Stimulated activated CD4-positive, alpha-beta T cell treated with anti-CD3 and anti-CD28 coated beads, TNF-alpha, amount 100 ng/mL, for 24 hours (primary cell): ENCODE data around the gene PARP1.
"Not testable (repeated sequence)": the region's sequence is repeated elsewhere in the genome, so short reads cannot be mapped to it uniquely, and the experiment has no call there.

Source experiments
- DNase-seq, 3 experiments: peaks; one replicate each; pipeline ENCODE4 v3.0.0-alpha.2; 2020; ENCODE audit warnings: low read depth in 3 of 3

The PARP1 gene

GRCh38 chr1:226355016-226355415 is 52.9 kb downstream of the PARP1 start:
- no peak for DNase-seq

- no peak for DNase-seq
These were observed 54.0 kb downstream of the PARP1 start for GRCh38 chr1:226353698-226354525.

- no peak for DNase-seq
These were observed 56.2 kb downstream of the PARP1 start for GRCh38 chr1:226351709-226352108.

DNA sequence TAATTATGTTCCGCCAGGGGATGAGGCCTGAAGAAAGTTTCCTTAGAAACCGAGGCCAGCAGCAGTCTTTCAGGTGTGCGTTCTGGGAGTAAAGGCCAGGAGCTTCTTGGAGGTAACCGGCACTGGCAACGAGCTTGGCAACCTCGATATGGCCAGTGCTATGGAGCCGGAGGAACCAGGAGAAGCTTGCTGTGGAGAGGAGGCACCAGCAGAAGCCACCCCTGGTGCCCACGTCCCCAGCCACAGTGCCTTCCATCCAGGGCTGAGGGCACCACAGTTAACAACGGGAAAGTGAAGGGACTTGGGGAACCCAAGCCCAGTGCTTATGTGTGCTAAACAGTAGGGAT is 57.4 kb downstream of the PARP1 start:
- no peak for DNase-seq

GRCh38 chr1:226349801-226350518 is 57.9 kb downstream of the PARP1 start:
- DNase-seq, result no peak

DNA sequence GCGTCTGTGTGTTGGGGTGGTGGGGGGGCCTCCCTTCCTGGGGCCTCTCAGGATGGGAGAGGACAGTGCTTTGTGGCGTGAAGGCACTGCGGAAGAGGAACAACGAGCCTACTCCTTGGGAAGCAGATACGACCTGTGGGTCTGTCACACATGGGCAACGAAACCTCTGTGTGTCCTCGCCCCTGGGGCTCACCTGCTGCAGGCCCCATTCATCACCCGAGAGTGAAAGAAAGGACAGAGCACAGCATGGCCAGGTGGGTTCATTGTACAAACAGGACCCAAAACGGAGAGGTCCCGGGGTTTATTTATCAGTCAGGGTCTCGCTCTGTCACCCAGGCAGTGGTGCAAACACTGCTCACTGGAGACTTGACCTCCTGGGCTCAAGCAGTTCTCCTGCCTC is 58.8 kb downstream of the PARP1 start:
- no peak for DNase-seq

DNA sequence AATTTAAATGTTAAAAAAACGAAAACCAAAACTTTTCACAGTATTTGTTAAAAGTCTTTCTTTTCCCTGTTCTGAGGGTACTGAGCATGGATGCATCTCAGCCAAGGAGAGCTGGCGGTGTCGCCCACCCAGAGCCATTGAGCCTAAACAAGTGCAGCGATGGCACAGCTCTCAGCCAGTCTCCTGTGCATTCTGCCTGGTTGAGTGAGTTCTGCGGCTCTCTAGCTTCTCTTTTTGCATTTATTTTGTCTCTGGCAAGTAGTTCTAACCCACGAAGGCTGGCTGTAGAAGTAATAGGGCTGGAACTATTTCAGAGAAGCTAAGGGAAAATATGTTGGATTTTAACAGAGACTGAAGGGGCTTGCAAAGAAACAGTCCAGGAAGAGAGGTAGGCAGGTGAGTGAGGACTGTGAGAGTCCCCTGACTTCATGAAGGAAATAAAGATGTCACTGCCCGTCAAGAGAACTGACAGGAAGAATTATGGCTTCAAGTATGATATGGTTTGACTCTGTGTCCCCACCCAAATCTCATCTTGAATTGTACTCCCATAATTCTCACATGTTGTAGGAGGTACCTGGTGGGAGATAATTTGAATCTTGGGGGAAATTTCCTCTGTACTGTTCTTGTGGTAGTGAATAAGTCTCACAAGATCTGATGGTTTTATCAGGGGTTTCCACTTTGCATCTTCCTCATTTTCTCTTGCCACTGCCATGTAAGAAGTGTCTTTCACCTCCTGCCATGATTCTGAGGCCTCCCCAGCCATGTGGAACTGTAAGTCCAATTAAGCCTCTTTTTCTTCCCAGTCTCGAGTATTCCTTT is 63.2 kb downstream of the PARP1 start:
- no peak for DNase-seq

DNA sequence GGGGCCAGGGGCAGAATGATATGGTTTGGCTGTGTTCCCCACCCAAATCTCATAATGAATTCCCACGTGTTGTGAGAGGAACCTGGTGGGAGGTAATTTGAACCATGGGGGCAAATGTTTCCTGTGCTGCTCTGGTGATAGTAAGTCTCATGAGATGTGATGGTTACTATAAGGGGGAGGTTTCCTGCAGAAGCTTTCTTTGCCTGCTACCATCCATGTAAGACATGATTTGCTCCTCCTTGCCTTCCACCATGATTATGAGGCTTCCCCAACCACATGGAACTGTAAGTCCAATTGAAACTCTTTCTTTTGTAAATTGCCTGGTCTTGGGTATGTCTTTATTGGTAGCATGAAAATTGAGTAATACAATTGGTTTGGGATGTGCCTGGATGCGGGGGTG is 65.2 kb downstream of the PARP1 start:
- no peak for DNase-seq

DNA sequence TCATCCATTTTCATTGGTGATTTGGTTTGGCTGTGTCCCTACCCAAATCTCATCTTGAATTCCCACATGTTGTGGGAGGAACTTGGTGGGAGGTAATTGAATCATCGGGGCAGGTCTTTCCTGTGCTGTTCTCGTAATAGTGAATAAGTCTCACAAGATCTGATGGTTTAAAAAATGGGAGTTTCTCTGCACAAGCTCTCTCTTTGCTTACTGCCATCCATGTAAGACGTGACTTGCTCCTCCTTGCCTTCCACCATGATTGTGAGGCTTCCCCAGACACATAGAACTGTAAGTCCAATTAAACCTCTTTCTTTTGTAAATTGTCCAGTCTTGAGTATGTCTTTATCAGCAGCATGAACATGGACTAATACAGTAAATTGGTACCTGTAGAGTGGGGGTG is 67.8 kb downstream of the PARP1 start:
- DNase-seq, result not testable (repeated sequence)

DNA sequence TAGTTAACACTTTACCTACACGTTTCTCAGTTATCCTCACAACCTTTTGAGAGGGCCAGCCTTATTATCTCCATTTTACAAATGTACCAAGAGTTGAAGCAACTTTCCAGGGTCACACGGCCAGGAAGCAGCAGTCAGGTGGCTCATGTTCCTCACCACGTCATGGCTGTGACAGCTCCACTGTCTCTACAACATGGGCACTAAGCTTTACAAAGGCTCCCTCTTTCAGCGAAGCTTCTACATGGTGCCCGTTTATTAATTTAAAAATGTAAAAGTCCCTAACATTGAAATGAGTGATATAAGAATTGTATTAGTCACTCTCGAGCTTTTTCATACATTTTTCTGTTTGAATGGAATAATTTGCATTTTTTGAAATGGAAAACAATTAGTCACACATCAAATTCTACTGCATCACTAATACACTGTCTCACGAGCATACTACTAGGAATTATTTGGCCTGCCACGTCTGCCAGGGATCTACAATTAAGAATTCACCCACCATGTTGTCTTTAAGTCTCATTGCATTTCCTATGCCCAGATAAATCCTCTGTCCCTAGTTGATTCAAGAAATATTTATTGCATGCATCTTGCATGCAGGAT is 70.5 kb downstream of the PARP1 start:
- DNase-seq, result no peak

GRCh38 chr1:226335661-226336060 is 72.2 kb downstream of the PARP1 start:
- no peak for DNase-seq

DNA sequence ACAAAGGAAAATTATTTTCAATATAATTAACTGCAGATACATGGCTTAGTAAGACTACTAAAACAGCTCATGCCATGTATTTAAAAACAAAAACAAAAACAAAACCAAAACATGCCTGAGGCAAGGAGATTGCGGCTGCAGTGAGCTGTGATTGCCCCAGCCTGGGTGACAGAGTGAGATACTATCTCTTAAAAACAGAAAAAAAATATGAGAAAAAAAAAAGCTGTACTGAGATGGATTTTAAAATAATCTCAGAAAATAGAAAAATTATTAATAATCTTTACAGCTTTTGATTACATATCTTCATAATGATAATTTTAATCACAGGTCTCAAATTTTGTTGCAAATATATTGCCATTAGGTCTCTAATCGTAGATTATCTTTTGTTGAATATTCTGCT is 74.9 kb downstream of the PARP1 start:
- DNase-seq, result no peak

DNA sequence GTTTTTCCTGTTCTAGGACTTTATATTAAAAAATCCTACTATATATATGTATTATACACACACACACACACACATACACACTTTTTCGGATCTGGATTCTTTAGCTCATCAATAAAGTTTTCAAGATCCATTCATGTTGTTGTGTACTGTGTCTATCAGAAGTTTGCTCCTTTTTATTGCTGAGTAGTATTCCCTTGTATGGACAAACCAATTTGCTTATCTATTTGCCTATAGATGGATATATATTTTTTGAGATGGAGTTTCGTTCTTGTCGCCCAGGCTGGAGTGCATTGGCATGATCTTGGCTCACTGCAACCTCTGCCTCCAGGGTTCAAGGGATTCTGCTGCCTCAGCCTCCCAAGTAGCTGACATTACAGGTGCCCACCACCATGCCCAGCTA is 78.7 kb downstream of the PARP1 start:
- no peak for DNase-seq

- DNase-seq, result no peak
These were observed 80.1 kb downstream of the PARP1 start for GRCh38 chr1:226327761-226328162.

DNA sequence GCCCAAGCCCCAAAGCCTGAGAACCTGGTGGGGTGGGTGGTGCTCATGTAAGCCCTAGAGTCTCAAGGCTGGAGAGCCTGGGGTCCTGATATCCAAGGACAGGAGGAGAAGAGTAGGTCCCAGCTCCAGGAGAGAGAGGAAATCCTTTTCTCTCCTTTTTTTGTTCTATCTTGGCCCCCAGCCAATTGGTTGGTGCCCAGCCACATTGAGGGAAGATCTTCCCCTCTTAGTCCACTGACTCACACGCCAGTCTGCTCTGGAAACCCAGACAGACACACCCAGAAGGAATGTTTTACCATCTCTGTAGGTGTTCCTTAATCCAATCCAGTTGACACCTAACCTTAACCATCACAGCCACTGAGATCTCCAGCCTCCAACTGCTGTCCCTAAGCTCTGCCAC is 82.7 kb downstream of the PARP1 start:
- no peak for DNase-seq

DNA sequence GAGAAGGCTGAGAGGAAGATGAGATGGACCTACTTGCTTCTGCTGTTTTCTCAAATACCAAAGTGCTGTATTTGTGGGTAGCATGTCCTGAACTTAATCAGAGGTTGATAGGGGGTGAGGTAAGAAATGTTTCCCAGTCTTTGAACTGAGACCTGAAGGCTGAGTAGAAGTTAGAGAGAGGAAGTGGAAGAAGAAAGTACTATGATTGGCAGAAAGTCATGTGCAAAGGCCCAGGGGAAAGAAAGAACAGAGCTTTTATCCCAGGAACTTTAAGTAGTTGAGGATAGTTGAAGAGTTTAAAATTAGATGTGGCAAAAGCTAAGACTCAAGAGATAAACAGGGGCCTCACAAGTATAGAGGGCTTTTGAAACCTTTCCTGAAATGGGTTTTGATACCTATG is 83.4 kb downstream of the PARP1 start:
- no peak for DNase-seq

GRCh38 chr1:226322986-226323385 is 84.9 kb downstream of the PARP1 start:
- no peak for DNase-seq

GRCh38 chr1:226320930-226321329 is 87.0 kb downstream of the PARP1 start:
- DNase-seq, result no peak

DNA sequence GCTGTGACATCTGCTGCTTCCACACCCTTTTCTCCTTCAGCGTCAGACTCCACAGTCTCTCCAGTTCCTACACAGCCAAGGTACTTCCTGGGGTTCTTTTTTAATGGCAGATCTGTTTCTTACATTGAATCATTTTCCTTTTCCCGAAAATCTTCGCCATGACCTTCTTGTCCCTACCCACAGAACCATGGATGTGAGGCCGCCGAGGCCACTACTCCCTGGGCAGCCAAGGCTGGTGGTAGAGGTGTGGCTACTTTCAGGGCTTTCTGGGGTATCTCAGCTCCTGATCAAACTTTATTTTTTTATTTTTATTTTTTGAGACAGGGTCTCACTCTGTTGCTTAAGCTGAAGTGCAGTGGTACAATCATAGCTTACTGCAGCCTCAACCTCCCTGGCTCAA is 89.4 kb downstream of the PARP1 start:
- DNase-seq, result no peak

DNA sequence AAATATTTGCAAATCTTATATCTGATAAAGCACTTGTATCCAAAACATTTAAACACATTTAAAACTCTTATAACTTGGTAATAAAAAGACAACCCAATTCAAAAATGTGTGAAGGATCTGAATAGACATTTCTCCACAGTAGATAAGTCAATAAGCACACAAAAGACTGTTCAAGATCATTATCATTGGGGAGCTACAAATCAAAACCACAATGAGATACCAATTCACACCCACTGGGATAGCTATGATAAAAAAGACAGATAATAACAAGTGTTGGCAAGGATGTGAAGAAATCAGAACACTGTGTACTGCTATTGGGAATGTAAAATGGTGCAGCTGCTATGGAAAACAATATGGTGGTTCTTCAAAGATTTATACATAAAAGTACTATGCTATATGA is 93.8 kb downstream of the PARP1 start:
- no peak for DNase-seq

DNA sequence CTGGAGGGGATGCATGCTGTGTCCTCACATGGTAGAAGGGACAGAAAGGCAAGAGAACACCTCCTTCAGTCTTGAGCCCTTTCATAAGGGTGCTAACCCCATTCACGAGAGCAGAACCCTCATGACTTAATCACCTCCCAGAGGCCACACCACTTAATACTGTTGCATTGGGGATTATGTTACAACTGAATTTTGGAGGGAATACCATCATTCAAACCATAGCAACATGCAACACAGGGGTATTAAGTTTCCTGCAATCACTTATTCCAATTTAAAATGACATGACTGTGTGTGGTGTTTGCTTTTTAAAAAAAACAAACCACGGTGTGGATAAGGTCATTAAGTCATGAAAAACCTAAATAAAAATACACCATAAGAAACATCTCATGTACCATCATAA is 95.8 kb downstream of the PARP1 start:
- DNase-seq, result no peak

GRCh38 chr1:226311376-226311775 is 96.5 kb downstream of the PARP1 start:
- no peak for DNase-seq
